ENCODE results near the gene HYCC1. TPM values are rescaled to one million over a fixed set of nuclear protein-coding genes. Genes with fewer than 3 reads are reported as not detected.
A peak's percentile ranks its signal among the peaks of the same experiment; 100 is the strongest.
"Not testable (repeated sequence)": the region's sequence is repeated elsewhere in the genome, so short reads cannot be mapped to it uniquely, and the experiment has no call there.

The HYCC1 gene
- total and polyA plus RNA-seq, 9 of the 15 experiments (the other 6 are each of a cell fraction or from before 2014, with no cell fraction given), result 11.2 to 40.6 (median 37.9) TPM

DNA sequence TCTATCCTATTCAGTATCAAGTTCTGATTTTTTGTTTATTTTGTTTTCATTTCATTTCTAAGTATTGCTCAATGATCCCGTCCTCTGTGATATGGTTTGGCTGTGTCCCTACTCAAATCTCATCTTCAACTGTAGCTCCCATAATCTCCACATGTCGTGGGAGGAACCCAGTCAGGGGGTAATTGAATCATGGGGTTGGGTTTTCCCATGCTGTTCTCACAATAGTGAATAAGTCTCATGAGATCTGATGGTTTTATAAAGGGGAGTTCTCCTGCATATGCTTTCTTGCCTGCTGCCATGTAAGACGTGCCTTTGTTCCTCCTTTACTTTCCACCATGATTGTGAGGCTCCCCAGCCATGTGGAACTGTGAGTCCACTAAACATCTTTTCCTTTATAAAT is 39.3 kb downstream of the HYCC1 start:
- H3K27me3 ChIP-seq (ENCODE audit: control insufficient read depth in 2 of 2, insufficient read depth in 2 of 2, low read length in 2 of 2); H3K4me2 ChIP-seq (ENCODE audit: insufficient read depth, low read length); H3K27ac ChIP-seq (ENCODE audit: extremely low read depth, low read depth, low read length); BruUV-seq (replicated peaks); DNase-seq (ENCODE audit: extremely low read depth in 1 of 4, low spot score in 3 of 4); H3K9ac ChIP-seq (ENCODE audit: insufficient read depth in 1 of 2, low read depth in 2 of 2, low read length in 2 of 2); H3K4me3 ChIP-seq; H3K9me3 ChIP-seq (replicated peaks; ENCODE audit: control insufficient read depth, insufficient read depth, low read depth, low read length); FAIRE-seq; H4K20me1 ChIP-seq (replicated peaks; ENCODE audit: control insufficient read depth, insufficient read depth, low read length); H3K79me2 ChIP-seq (ENCODE audit: control insufficient read depth, insufficient read depth, low read length); POLR2A ChIA-PET; intact Hi-C loops (cut with micrococcal nuclease); H3K9me1 ChIP-seq (ENCODE audit: control insufficient read depth, insufficient read depth, low read length); H2AFZ ChIP-seq (ENCODE audit: low read depth, low read length); in situ Hi-C loops (cut with MboI); ATAC-seq; CTCF ChIA-PET (ENCODE audit: low intra/inter-chr PET ratio); H3K4me1 ChIP-seq (replicated peaks in 1 of 2; ENCODE audit: control insufficient read depth in 2 of 2, insufficient read depth in 2 of 2, low read length in 2 of 2): not testable (repeated sequence)
- TF ChIP-seq CEBPB (tag; IDR thresholded peaks at IDR 0.05), result peak; percentile 44; the same call in 1 of the 2 replicates
- TF ChIP-seq, protein P1, sequence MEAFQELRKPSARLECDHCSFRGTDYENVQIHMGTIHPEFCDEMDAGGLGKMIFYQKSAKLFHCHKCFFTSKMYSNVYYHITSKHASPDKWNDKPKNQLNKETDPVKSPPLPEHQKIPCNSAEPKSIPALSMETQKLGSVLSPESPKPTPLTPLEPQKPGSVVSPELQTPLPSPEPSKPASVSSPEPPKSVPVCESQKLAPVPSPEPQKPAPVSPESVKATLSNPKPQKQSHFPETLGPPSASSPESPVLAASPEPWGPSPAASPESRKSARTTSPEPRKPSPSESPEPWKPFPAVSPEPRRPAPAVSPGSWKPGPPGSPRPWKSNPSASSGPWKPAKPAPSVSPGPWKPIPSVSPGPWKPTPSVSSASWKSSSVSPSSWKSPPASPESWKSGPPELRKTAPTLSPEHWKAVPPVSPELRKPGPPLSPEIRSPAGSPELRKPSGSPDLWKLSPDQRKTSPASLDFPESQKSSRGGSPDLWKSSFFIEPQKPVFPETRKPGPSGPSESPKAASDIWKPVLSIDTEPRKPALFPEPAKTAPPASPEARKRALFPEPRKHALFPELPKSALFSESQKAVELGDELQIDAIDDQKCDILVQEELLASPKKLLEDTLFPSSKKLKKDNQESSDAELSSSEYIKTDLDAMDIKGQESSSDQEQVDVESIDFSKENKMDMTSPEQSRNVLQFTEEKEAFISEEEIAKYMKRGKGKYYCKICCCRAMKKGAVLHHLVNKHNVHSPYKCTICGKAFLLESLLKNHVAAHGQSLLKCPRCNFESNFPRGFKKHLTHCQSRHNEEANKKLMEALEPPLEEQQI (IDR thresholded peaks at IDR 0.05), result 0 out of 2 replicates have a peak, but pooled peaks have one; percentile 27
- WGBS (ENCODE audit: insufficient coverage, low coverage, missing lambda C conversion rate), result 94% methylated on average over 3 of the region's 3 CpGs
- H3K36me3 ChIP-seq (ENCODE audit: control insufficient read depth, insufficient read depth, low read length), result peaks cover 55% of the 10 kb centered on the region

DNA sequence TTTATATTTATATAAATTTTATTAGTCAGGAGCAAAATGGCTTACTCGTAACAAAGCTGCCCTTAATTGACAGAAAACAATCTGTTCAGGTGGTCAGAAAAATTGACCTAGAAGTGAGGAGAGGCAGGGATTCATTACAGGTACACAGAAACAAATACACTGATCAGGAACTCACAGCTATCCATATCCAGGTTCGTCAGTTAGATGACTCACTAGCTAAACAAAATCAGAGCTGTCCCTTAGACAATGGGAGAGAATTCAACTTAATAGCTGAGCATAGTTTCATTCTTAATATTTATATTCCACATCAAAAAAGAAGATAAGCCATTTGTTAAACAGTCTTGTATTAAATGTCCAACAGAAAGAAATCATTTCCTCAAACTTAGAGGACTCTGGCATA is 41.7 kb downstream of the HYCC1 start:
- ChIA-PET POLR2A (interaction anchor here (0.9 kb wide), 1 partner anchor 13 kb away, joined by 3 read pairs; no protein-coding TSS in a partner anchor), CTCF (ENCODE audit: low intra/inter-chr PET ratio) (no interaction called here)
- Histone ChIP-seq H3K27me3 (ENCODE audit: control insufficient read depth in 2 of 2, insufficient read depth in 2 of 2, low read length in 2 of 2) (no peaks in the 10 kb centered on the region), H3K9ac (ENCODE audit: insufficient read depth in 1 of 2, low read depth in 2 of 2, low read length in 2 of 2) (no peak overlapping the region), H3K9me1 (ENCODE audit: control insufficient read depth, insufficient read depth, low read length) (no peaks in the 10 kb centered on the region), H3K4me2 (ENCODE audit: insufficient read depth, low read length) (no peak overlapping the region), H3K4me1 (replicated peaks in 1 of 2; ENCODE audit: control insufficient read depth in 2 of 2, insufficient read depth in 2 of 2, low read length in 2 of 2) (no peaks in the 10 kb centered on the region), H3K9me3 (replicated peaks; ENCODE audit: control insufficient read depth, insufficient read depth, low read depth, low read length) (no peaks in the 10 kb centered on the region), H3K79me2 (ENCODE audit: control insufficient read depth, insufficient read depth, low read length) (no peaks in the 10 kb centered on the region), H2AFZ (ENCODE audit: low read depth, low read length) (no peak overlapping the region), H3K36me3 (ENCODE audit: control insufficient read depth, insufficient read depth, low read length) (peaks cover 50% of the 10 kb centered on the region), H3K4me3 (no peak overlapping the region), H3K27ac (ENCODE audit: extremely low read depth, low read depth, low read length) (no peak overlapping the region), H4K20me1 (replicated peaks; ENCODE audit: control insufficient read depth, insufficient read depth, low read length) (no peaks in the 10 kb centered on the region)
- in situ Hi-C loops (cut with MboI), result no loop called here
- 76% methylated on average over 2 of the region's 2 CpGs for WGBS (ENCODE audit: insufficient coverage, low coverage, missing lambda C conversion rate)
- no TSS peak for BruUV-seq (replicated peaks)
- intact Hi-C loops (cut with micrococcal nuclease), result no loop called here
- DNase-seq (ENCODE audit: extremely low read depth in 1 of 4, low spot score in 3 of 4) (no peak), FAIRE-seq (no peak), ATAC-seq (no peak)
- TF ChIP-seq TCF7L2 (IDR thresholded peaks at IDR 0.05; ENCODE audit: low read depth, low read length) (no peak), IRF2 (CRISPR knock-in tag; IDR thresholded peaks at IDR 0.05) (no peak), NR2F6 (CRISPR knock-in tag; IDR thresholded peaks at IDR 0.05) (no peak), TRIM24 (IDR thresholded peaks at IDR 0.05) (no peak), HIVEP1 (CRISPR knock-in tag; IDR thresholded peaks at IDR 0.05) (no peak), PURB (CRISPR knock-in tag; IDR thresholded peaks at IDR 0.05; ENCODE audit: low read depth) (no peak), IRF1 (CRISPR knock-in tag; IDR thresholded peaks at IDR 0.05; ENCODE audit: borderline replicate concordance) (no peak), TAF1 (IDR thresholded peaks at IDR 0.05; ENCODE audit: control insufficient read depth, extremely low read depth, insufficient read depth, low read length, severe bottlenecking) (no peak), ZNF668 (CRISPR knock-in tag; IDR thresholded peaks at IDR 0.05) (no peak), ZSCAN32 (CRISPR knock-in tag; IDR thresholded peaks at IDR 0.05) (no peak), CHCHD3 (CRISPR knock-in tag; IDR thresholded peaks at IDR 0.05) (no peak), ZNF695 (CRISPR knock-in tag; IDR thresholded peaks at IDR 0.05) (no peak), ESRRB (CRISPR knock-in tag; IDR thresholded peaks at IDR 0.05; ENCODE audit: borderline replicate concordance) (no peak)

Measured in K562 (cell line).